GM04504 (cell line): ENCODE measurements around the gene EEF1E1.
A peak's percentile ranks its signal among the peaks of the same experiment; 100 is the strongest.

Source experiments
- DNase-seq: peaks from one replicate; pipeline ENCODE4 v3.0.0-alpha.2; 2012; ENCODE audit warnings: low read depth

The EEF1E1 gene

DNA sequence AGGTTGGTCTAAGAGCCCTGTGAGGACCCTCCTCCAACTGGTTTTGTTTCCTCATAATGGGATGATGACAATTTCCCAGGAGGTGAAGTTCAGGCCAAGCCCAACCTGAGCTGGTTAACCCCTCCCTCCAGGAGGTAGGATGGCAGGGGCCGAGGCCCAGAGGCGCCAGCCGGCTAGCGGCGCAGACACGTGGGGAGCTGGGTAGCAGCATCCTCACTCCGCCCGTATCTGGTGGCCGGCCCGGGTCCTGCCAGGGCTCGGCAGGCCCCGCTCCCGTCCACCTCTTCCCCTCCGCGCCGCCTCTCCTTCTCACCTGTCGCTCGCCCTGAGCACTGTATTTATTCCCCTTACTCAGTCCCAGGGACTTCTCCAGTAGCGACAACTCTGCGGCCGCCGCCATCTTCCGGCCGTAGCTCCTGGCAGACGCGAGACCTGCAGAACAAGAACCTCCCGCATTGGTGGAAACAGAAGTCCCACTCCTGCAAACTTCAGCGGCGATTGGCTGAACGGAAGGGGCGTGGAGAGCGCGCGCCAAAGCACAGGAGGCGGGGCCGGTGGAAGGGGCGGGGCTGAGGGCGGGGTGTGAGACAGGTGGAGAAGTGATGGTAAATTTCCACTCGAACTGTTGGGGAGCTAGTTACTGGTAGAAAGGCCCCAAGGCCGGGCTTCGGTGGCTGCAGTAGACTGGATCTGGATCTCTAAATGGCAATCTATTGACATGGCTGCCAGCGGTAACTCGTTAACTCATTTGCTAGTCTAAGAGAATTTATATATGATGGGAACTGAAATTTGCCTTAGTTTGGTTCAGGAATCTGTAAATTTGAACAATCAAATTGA lies at the start of gene EEF1E1:
Gene EEF1E1, minus strand, starts transcription at position 427 of the 837 bp plus-strand sequence. Its CDS starts 27 bp downstream, at position 400.
- peak; percentile 88 for DNase-seq

DNA sequence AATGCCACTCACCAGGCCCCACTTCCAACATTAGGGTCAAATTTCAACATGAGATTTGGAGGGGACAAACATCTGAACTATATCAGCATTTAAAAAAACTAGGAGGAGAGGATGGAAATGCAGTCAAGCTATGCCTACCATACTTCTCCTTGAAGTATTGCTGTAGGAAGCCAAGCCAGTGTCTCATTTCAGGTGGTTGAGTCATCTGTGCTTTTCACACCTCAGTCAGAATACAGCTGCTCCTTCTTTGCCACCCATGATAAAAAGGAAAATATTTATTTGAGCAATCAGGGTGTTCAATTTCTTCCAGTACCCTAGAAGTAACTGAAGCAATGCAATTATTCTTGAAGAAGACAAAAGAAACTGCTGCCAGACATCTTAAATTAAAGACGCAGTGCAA lies 47.0 kb upstream of the EEF1E1 start:
- DNase-seq: no peak

DNA sequence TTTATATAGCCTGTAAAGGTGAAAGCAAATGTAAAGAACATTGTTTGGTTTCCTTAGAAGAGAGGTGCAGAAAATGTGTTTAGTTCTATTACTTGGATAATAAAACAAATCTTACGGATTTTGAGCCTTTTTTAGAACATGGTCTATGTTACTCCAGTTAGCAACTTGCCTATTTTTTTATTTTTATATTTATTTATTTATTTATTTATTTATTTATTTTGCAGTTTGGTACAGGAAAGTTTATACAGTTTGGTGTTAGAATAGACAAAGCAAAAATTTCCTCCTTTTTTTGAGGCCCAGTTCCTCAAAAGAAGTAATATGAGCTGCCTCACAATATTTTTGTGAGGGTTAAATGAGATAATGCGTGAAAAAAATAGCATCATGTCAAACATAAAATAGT lies 41.6 kb upstream of the EEF1E1 start:
- no peak for DNase-seq

DNA sequence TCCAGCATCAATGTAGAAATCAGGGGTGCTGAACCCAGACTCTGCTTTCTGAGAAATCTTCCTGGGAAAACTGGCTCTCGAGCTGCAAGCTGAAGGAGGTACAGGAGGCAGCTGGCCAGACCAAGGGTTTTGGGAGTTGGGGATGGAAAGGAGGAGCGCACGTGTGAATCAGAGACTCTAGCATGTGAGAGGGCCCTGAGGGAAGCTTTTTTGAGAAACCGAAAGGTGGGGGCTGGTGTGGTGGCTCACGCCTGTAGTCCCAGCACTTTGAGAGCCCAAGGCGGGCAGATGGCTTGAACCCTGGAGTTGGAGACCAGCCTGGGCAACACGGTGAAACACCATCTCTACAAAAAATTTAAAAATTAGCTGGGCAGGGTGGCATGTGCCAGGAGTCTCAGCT lies 37.1 kb upstream of the EEF1E1 start:
- no peak for DNase-seq

DNA sequence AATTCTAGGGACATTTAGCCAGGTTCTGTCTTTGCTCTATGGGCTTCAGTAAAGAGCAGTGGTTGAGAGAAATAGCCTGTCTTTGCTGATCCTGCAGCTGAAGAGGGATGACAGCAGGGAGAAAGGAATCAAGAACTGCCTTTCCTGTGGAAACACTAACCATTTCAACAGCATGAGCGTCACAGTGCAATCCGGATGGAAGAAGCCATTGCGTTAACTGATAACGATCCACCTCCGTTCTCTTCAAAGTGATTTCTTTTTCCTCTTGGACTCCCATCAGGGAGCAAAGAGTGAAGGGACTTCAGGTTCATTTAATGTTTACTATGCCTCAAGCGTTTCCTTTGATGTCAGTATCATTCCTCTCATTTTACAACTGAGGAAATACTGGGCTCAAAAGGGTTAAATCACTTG lies 35.2 kb upstream of the EEF1E1 start:
- no peak for DNase-seq

DNA sequence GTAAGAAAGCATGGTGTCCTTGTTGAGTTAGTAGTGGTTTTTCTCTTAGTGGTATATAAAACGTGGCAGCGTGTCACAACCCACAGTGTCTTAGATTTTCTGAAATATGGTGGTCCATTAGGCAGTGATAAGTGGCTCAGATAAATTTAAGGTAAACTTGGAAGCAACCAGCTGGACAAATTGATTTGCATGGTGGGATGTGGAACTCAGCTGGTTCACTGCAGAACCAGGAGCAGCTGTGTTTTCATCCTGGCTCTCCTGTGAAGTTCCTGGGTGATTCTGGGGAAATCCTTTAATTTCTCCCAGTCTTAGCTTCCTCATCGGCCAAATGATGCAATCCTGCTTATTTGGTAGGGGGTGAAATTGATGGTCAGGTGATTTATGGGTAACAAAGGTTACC lies 32.9 kb upstream of the EEF1E1 start:
- no peak for DNase-seq

DNA sequence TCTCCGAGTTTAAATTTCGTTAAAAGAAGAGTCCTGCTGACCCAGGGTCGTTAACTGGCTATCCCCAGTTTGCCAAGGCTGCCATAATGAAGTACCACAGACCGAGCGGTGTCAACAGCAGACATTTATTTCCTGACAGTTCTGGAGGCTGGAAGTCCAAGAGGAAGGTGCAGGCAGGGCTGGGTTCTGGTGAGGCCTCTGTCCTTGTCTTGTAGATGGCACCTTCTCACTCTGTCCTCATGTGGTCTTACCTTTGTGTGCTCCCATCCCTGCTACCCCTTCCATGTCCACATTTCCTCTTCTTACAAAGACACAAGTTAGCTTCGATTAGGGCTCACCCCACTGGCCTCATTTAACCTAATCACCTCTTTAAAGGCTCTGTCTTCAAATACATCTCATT lies 29.8 kb upstream of the EEF1E1 start:
- no peak for DNase-seq

DNA sequence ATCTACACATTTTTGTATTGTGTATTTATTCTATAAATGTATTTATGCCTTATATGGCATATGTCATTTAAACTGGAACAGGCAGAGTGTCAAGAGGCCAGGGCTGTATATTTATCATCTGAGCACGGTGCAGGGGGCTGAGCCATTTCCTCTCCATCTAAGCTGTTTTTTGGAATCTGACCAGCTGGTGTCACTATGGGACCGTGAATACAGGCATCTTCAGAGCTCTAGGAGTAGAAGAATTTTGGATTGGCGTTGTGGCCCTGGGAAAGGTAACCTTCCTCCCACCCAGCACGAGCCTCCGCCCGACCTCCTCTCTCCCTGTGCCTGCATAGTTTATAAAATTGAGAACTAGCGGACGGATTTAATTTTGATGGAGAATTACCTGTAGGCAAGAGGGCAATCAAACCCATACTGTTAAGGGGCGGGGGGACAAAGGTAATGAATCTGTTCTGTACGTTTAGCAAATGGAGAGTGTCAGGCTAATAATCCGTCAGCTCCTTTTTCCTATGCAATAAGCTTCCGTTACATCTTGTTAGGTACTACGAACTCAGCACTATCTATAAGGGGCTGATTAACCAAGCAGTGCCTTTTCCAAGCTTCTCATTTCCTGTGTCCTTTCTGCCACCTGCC lies 29.0 kb upstream of the EEF1E1 start:
- peak; percentile 46 for DNase-seq

DNA sequence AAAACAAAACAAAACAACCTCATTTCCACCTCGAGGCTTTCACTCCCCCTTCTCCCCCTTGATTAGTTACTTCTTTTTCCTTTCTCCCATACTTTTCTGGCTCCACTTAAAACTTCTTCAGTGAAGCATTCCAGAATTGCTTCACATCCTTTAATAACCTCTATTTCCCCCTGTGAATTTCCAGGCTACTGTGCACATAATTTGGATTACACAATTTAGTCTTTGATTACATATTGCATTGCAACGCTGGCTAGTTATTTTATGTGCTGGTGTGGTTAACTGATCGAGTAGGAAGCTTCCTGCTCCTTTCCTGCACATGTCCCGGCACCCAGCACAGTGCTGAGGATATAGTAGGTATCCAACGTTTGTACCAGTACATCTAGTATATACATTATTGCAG lies 28.1 kb upstream of the EEF1E1 start:
- no peak for DNase-seq

DNA sequence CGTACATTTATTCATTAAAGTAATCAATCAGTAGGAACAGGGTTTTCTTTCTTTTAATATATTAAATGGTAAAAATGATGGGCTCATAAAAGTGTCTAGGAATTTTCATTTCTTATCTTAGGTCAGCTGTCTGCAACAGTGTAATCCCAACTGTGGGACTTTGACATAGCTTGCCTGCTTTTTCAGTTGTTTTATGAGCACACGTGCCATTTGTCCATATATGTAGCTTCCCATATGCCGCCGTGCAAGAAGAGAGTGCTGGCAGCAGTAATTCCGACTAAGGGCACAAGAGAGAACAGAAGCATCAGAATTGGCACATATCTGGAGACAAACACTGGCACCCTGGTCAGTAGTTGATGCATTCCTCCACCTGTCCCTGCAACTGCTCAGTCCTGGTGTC lies 20.9 kb upstream of the EEF1E1 start:
- DNase-seq: no peak

DNA sequence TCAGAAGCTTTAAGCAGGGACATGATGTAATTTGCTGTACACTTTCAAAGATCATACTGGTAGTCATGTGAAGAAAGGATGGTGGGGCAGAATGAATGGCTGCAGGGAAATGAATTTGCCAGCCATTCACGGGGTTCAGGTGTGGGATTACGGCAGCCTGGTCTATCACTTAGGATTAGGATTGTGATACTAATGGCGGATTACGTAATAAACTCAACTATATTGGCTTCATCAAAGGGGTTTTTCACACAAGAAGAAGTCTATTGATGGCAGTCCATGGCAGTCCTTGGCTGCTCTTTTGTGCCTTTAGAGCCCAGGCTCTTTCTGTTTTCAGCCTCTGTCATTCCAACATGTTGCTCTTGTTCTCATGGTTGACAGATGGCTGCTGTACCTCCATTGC lies 12.6 kb upstream of the EEF1E1 start:
- DNase-seq: no peak

DNA sequence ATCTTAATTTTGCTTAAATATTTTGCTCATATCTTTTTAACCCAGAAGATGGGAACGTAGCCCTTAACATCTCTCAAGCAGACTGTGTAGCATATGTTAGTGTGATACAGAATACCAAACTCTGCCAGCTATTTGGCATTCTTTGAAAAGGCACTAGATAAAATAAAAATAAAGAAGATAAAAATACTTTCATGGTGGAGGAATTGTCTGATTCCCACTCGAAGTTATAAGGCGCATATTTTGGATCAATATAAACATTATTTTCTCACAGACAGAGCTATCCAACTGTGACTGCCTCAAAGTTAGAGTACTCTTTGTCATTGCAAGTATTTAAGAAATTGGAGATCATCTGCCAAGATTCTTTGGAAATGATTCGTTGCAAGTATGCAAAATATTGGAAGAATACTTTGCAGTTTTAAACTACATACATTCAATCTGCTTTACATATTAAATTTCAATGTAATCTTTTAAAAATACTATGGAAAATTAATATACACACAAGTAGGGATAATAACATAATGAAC lies 10.8 kb upstream of the EEF1E1 start:
- no peak for DNase-seq

DNA sequence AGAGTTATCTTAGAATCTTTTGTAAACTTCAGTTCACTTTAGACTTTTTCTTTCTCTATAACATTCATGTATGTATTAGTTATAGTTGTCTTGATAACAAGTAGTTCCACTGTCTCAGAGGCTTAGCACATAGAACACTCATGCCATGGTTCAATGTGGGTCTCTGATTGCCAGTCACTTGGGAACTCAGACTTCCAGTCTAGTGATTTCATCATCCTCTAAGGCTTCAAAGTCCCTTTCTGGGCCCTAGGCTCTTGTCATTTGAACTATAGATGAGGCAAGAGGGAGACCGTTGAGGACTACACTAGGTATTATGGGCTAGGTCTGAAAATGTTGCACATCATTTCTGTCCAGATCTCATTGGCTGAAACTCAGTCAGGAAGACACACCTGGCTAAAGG lies 8.4 kb upstream of the EEF1E1 start:
- DNase-seq: no peak

DNA sequence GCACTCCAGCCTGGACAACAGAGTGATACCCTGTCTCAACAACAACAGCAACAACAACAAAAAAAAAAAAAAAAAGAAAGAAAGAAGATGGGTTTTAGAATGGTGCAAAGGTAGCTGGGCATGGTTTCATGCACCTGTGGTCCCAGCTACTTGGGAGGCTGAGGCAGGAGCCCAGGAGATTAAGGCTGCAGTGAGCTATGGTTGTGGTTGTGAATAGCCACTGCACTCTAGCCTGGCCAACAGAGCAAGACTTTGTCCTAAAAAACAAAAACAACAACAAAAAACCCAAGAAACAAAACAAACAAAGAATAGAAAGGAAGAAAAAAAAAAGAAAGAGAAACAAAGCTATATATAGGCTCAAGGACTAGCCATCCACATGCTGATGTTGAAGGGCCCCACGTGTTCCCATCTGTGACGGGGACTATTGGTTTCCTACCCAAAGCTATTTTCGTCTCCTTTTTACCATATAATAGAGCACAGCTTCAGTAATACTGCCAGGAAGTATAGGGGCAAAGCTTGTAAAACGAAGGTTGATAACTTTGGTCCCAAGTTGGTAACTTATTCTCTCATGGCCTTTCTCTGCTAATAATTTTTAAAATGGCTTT lies 7.9 kb upstream of the EEF1E1 start:
- no peak for DNase-seq

DNA sequence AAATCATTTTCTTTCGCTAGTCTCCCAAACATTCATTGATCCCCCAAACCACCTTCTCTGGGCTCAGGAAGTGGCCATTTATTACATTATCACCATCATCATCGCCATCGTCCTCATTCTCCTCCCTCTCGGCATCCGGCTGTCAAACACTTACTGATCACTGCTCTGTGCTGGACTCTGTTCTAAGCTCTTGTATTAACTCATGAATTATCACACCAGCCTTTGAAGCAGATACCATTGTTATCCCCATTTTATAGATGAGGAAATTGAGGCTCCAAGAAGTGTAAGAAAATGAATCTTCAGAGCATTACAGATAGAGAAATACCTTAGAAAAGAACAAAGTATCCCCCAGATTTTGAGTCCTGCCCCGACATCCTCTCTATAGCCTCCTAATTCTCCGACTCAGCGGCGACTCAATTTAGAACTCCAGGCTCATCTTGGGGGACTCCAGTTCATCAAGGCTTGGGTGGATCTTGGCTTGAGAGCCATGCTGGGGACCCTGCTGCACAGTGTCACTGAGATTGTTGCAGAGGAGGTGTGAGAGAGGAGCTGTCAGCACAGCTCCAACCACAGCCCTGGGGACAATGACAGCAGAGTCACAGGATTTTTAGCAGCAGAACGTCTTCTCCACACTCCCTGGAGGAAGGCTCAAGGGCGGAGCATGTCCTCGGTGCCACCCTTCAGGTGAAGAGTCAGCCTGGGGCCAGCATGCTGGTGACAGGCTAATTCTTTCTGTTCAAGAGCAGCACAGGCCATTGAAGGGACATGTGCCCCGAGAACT lies 6.6 kb upstream of the EEF1E1 start:
- DNase-seq: no peak

DNA sequence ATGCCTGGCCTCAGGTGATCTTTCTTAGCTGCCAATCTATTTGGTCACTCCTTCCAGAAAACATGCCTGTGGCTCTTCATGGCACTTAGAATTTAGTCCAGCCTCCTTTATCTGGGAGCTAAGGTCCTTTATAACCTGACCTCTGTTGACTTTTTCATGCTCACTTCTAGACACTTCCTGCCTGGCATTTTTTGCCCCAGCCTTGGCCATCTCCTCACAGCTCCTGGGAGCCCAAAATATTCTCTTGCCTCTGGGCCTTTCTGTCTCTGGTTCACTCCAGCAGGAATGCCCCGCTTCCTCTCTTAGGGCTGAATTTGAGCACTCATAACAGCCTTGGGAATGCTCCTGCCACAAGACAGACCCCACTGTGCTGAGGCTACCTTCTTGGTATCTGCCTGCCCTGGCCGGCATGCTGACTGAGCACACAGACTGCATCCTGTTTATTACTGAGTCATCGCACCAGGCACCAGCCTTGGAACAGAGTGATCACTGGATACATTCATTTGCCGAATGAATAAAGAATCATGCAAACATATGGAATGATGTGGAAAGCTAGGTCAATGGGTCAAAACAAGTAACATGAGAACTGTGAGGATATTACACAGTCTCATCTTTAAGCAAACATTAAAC lies 5.8 kb upstream of the EEF1E1 start:
- peak; percentile 76 for DNase-seq

DNA sequence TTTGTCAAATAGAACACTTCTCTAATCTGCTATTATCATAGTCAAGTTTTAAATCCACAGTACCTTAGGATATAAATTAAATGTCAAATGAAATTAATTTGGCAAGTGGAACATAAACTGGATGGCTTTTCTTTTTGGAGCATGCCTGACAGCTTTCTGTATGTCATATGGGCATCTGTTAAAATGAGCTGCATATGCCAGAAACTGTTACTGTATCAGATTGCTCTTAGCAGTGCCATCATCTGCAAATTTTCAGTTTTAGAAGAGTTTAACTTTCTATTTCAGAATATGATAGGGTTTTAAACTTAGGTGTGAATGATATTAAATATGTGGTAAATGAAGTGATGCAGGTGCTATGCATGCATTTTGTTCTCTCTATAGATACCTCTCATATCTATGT lies 3.4 kb upstream of the EEF1E1 start:
- no peak for DNase-seq

DNA sequence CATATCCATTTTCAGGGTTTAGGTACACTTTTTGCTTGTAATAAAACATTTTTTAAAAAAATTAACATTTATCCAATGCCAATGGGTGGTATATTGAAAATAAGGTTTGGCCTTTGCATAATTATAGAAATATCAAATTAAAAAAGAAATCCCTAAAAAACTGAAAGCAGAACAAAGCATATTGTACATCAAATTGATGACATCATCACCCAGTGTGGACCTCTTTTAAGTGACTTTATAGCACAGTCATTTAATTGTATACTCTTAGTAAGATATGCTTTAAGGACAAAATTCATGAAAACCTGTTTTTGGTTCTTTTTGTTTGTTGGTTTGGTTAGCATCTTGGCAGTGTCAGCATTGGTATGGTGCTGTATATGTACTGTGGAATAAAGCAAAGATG lies 1.4 kb upstream of the EEF1E1 start:
- no peak for DNase-seq

DNA sequence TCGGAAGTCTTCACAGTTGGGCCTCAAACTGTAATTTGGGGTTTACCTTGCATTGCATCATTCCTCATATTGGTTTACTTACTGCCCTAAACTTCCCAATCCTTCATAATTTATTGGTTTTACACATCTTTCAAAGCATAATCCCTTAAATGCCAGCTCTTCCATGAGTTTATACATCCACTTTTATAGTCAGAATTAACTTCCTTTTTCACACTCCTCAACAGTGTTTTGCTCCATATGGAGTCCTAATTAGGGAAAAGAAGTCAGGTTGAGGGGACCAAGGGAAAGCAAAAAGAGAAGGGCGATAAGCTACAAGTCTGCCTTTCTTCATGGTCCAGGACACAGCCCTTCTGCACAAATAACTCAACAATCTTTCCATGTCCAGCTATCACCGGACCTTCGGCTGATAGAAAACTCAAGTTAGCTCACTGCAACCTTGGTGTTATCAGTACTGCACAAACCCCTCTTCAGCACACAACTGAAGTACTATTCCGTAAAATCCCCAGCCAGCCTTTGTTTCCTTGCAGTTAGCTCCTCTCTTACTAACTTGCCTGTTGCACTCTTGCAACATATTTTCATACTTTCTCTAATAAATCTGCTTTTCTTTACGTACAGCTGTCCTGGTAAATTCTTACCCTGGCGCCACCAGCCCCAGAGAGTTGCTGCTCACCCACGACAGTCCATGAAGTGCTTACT lies 2.0 kb downstream of the EEF1E1 start:
- DNase-seq: no peak

DNA sequence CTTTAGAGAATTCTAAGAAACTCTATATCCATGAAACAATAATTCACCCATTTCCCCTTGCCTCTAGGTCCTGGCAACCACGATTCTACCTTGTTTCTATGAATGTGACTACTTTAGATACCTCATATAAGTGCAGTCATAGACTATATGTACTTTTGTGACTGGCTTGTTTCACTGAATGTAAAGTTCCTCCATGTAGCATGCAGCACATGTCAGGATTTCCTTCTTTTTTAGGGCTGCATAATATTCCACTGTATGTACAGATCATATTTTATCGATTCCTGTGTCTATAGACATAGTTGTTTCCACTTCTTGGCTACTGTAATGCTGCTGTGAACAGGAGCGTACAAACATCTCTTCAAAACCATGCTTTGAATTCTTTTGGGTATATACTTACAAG lies 11.7 kb downstream of the EEF1E1 start:
- DNase-seq: no peak

DNA sequence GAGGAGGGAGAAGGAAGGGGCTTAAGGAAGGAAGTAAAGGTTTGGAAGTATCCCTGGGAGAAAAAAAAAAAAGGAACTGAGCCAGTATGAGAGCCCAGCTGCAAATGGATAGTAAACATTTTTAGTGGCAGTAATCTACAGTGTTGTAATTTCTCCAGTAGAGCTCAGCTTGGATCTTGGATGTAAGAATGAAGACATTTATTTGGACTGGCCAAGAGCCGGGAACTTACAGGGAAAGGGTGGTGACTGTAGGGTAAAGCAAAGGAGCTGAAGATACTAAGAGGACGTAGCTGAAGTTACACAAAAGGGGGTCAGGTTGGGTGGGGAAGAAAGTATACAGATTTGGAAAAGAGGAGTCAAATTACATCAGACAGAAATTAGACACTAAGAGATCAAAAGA lies 13.5 kb downstream of the EEF1E1 start:
- DNase-seq: no peak
